ENCODE data around the gene DZIP3.

GRCh38 chr3:108662142-108662738 lies 72.7 kb downstream of the DZIP3 start:
- no peak for TF ChIP-seq EZH2 (optimal IDR thresholded peaks at IDR 0.05; ENCODE audit: low read depth, low read length)
- peak; percentile 76 for TF ChIP-seq CTCF (IDR thresholded peaks at IDR 0.05; ENCODE audit: low read length)
- TF ChIP-seq EZH2phosphoT487 (IDR thresholded peaks at IDR 0.05; ENCODE audit: low read length) = no peak
